Measurements from ENCODE around the gene EVX2. TPM values are rescaled to one million over a fixed set of nuclear protein-coding genes. Genes with fewer than 3 reads are reported as not detected.

EVX2 gene
- total and polyA plus RNA-seq, 7 donors, result not detected

DNA sequence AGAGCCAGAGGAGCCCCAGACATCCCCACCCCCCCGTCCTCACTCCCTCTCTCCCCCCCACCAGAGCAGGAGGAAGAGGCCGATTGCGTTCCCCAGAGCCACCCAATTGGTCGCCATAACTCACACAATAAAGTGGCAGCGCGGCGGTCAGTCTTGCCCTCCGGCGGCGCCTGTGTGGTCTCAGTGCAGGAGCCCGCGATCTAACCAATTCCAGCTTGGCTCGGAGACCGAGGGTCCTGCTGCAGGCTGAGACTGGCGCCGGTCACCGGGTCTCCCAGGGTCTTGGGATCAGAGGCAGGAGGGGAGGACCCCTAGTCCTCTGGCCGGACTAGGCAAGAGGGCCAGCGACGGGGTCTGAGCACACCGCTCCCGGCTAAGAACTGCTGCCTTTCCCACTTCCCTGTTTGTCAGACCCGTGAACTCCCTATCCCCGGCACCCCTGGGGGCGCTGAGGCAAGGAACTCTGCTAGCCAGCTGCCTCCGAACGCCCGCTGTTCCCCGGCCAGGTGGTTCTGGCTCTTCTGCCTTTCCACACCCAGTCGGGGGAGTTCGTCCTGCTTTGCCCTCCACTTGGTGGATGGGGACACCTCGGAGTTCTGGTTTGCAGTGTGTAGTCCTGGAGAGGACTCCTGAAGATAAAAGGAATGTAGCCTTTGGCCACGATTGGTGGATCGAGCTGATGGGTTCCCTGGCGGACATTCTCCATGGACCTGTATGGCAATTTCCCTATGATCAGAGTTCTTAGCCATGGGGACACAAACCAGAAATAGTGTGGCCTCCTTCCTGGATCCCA is 14.8 kb upstream of the EVX2 start:
- Histone ChIP-seq H3K9me3 (no peaks in the 10 kb centered on the region), H3K4me1 (peaks cover 18% of the 10 kb centered on the region), H3K27ac (no peak overlapping the region), H3K27me3 (ENCODE audit: insufficient read depth in 3 of 3, low read length in 2 of 3) (peaks cover 5 to 100% (median 66%) of the 10 kb centered on the region in 3 donors), H3K4me3 (no peak overlapping the region), H3K36me3 (ENCODE audit: insufficient read depth in 1 of 2, low read depth in 1 of 2) (no peaks in the 10 kb centered on the region)
- TF ChIP-seq, protein P1, sequence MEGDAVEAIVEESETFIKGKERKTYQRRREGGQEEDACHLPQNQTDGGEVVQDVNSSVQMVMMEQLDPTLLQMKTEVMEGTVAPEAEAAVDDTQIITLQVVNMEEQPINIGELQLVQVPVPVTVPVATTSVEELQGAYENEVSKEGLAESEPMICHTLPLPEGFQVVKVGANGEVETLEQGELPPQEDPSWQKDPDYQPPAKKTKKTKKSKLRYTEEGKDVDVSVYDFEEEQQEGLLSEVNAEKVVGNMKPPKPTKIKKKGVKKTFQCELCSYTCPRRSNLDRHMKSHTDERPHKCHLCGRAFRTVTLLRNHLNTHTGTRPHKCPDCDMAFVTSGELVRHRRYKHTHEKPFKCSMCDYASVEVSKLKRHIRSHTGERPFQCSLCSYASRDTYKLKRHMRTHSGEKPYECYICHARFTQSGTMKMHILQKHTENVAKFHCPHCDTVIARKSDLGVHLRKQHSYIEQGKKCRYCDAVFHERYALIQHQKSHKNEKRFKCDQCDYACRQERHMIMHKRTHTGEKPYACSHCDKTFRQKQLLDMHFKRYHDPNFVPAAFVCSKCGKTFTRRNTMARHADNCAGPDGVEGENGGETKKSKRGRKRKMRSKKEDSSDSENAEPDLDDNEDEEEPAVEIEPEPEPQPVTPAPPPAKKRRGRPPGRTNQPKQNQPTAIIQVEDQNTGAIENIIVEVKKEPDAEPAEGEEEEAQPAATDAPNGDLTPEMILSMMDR (IDR thresholded peaks at IDR 0.05), result no peak
- ATAC-seq, result peak in 3 of 4 donors; percentile 5 to 14 (median 6)
- 4 to 7% (median 6%) methylated on average over 35 of the region's 35 CpGs for WGBS, 3 donors
- DNase-seq, result no peak
- intact Hi-C loops (cut with DNase I), result loop anchor here (5.0 to 10.0 kb wide), 2 partner anchors 844 to 846 kb away; no protein-coding TSS in a partner anchor

DNA sequence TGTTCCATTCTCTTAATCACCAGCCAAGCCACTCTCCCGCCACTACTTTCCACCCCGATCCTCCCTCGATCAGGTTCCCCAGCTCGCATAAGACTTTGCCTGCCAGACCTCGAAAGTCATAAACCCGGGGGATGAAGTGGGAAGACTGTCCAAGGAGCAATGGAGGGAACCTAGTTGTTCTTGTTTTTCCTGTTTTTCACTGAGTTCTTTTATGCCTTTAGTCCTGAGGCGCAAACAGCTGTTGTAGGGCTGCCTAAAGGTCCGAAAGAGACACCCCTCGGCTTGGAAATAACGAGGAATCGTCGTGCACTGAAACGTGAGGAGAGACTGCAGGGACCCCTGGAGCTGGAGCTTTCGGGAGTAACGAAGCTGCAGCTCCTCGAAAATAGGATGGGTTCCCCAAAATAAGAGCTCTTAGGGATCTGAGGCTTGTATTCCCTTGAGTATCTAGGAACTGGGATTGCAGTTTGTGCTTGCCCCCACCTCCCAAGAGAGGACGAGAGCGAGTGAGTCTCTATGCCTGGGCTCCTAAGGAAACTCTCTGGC is 14.1 kb upstream of the EVX2 start:
- intact Hi-C loops (cut with DNase I), result loop anchor here (5.0 to 10.0 kb wide), 2 partner anchors 843 to 846 kb away; no protein-coding TSS in a partner anchor
- no peaks in the 10 kb centered on the region for H3K9me3 ChIP-seq
- no peak overlapping the region for H3K27ac ChIP-seq
- TF ChIP-seq, protein P1 (IDR thresholded peaks at IDR 0.05), result no peak
- WGBS, 3 donors, result 2 to 4% (median 3%) methylated on average over 18 of the region's 18 CpGs
- H3K4me3 ChIP-seq, result peak overlapping the region; percentile 61
- H3K27me3 ChIP-seq (ENCODE audit: insufficient read depth in 3 of 3, low read length in 2 of 3), result peaks cover 3 to 100% (median 72%) of the 10 kb centered on the region in 3 donors
- DNase-seq, result no peak
- H3K4me1 ChIP-seq, result peaks cover 23% of the 10 kb centered on the region
- H3K36me3 ChIP-seq (ENCODE audit: insufficient read depth in 1 of 2, low read depth in 1 of 2), result no peaks in the 10 kb centered on the region
- ATAC-seq, result no peak

DNA sequence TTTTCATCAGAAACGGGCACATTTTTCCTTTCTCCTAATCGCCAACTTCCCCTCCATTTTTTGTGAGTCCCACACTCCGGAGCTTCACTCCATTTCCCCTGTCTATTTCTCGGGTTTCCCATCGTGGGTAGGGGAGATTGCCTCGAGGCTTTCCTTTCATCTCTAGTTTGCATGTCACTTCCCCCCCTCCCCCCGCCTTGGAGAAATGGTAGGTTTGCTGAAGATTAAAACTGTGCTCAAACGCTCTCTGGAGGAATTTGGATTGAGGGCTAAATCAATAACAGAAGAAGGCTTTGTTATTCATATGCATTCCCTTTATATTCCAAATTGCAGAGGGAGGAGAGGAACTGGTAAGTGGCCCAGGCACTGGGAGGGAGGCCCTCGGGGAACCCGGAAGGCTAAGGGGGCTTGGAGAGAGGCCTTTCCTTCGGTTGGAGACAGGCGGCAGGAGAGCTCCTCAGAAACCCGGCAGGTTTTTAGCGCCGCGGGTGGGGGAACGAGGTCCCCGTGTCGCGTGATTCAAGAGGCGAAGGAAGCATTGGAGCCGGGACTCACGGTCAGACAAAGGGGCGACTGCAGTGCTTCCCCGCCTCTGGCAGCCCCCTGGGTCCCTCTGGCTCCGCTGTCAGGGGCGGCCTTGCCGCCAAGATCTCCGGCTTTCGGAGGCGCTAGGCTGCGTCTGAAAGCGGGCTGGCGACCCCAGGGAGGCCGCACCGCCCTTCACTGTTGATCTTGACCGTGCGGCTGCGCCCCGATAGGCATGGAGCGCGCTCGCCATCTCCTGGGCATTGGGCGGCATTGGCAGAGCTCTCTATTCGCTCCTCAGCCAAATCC is 13.4 kb upstream of the EVX2 start:
- Histone ChIP-seq H3K27me3 (ENCODE audit: insufficient read depth in 3 of 3, low read length in 2 of 3) (peaks cover 3 to 100% (median 76%) of the 10 kb centered on the region in 3 donors), H3K27ac (no peak overlapping the region), H3K9me3 (no peaks in the 10 kb centered on the region), H3K4me3 (peak overlapping the region; percentile 61), H3K4me1 (peaks cover 23% of the 10 kb centered on the region), H3K36me3 (ENCODE audit: insufficient read depth in 1 of 2, low read depth in 1 of 2) (no peaks in the 10 kb centered on the region)
- ATAC-seq (peak; percentile 88 to 95 (median 91)), DNase-seq (peak; percentile 58 to 79)
- TF ChIP-seq, protein P1 (IDR thresholded peaks at IDR 0.05), result peak; percentile 83
- 2% methylated on average over 36 to 45 of the region's 45 CpGs for WGBS, 3 donors
- intact Hi-C loops (cut with DNase I), result loop anchor here (5.0 to 10.0 kb wide), 2 partner anchors 842 to 845 kb away; no protein-coding TSS in a partner anchor

DNA sequence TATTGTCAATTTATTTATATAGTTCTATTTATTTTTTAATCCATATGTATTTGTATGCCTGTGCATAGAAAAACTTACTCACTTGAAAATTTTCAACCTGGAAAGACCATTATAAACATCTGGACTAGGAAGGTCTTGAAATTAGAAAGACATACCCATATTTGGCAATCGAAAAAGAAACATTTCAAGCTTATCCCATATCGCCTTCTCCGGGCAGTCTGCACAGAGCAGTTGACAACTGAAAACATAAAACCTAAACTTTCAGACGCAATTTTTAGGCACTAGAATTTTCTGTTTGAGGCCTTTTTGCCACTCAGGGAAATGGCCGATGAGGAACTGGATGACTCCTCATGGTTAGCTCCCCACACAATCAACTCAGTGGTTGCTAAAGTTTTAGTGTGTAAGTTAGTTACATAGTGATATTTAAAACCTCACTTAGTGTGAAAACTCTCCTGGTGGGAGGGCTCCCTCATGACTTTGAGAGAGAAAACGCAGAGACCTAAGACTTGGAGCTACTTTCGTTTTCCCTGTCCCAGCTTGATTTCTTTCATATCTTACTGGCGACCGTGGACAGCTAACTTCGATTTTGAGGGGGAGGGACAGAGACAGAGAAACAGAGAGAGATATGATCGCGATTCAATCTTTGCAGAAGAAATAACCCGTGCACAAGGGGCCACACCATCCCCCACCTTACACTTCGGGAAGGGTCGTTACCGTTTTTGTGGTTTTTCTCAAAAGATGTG is 12.7 kb upstream of the EVX2 start:
- no peak for ATAC-seq
- no peak overlapping the region for H3K27ac ChIP-seq
- H3K9me3 ChIP-seq, result no peaks in the 10 kb centered on the region
- intact Hi-C loops (cut with DNase I), result loop anchor here (5.0 to 10.0 kb wide), 2 partner anchors 842 to 844 kb away; no protein-coding TSS in a partner anchor
- peak overlapping the region; percentile 35 for H3K4me3 ChIP-seq
- TF ChIP-seq, protein P1 (IDR thresholded peaks at IDR 0.05), result no peak
- 13 to 22% (median 13%) methylated on average over 16 of the region's 16 CpGs for WGBS, 3 donors
- no peak for DNase-seq
- H3K4me1 ChIP-seq, result peaks cover 23% of the 10 kb centered on the region
- no peaks in the 10 kb centered on the region for H3K36me3 ChIP-seq (ENCODE audit: insufficient read depth in 1 of 2, low read depth in 1 of 2)
- H3K27me3 ChIP-seq (ENCODE audit: insufficient read depth in 3 of 3, low read length in 2 of 3), result peaks cover 3 to 100% (median 76%) of the 10 kb centered on the region in 3 donors

Data from psoas muscle (tissue), 8 donors.